AG04450 (cell line): ENCODE data around the gene SYTL2. TPM values are rescaled to one million over a fixed set of nuclear protein-coding genes. Genes with fewer than 3 reads are reported as not detected.

Source experiments
- CTCF ChIA-PET: fragments of 300-600, 350-600 bp; formaldehyde crosslinking; extraction: SDS; loops from one replicate; lab custom pipeline; 2022; ENCODE audit warnings: antibody characterized with exemption, inconsistent platforms; lab: Charles Lee
- POLR2A ChIA-PET: fragments of 350-600 bp; formaldehyde crosslinking; extraction: SDS; loops from one replicate; lab custom pipeline; 2021; ENCODE audit warnings: antibody characterized with exemption, inconsistent platforms; lab: Yijun Ruan, JAX
- DNase-seq: peaks from one replicate; pipeline ENCODE4 v3.0.0-alpha.2; 2011; ENCODE audit warnings: low read depth, low spot score
- H3K27ac ChIP-seq: one replicate; pipeline ENCODE4 v1.5.1; 2012; ENCODE audit warnings: low read depth, low read length, control low read depth
- H3K27me3 ChIP-seq: one replicate; pipeline ENCODE4 v1.6.0; 2012; ENCODE audit warnings: low read length; ENCODE audit not compliant: control insufficient read depth, insufficient read depth
- H3K4me3 ChIP-seq: 2 replicates; pipeline ENCODE4 v1.5.1; 2011; ENCODE audit warnings: mild to moderate bottlenecking, low read depth, low read length, control low read depth
- H3K9me3 ChIP-seq: 2 replicates; pipeline ENCODE4 v1.5.1; 2012; ENCODE audit warnings: low read length; ENCODE audit not compliant: control insufficient read depth, insufficient read depth
- polyA plus RNA-seq: library from polyadenylated mRNA; depleted of rRNA; stranded (reverse); fragments of >200 nt; gene quantifications from 2 replicates; pipeline ENCODE4 v1.2.3, GENCODE V29; 2011; rRNA removed
- TF ChIP-seq, protein P1 (sequence below): IDR thresholded peaks from 2 replicates; pipeline ENCODE4 v1.5.1; 2011; ENCODE audit warnings: low read depth, low read length, control low read depth, inconsistent platforms

SYTL2 gene
- polyA plus RNA-seq, 1 experiment: 169 TPM

- ChIA-PET POLR2A (interaction anchor here (1.1 to 4.4 kb wide), 5 partner anchors 9 to 45 kb away, joined by 3 to 19 read pairs (median 6); partner anchors contain the start of genes CCDC89, CREBZF, DLG2 and TMEM126B), CTCF (interaction anchor here (1.3 kb wide), 1 partner anchor 49 kb away, joined by 4 read pairs; no protein-coding TSS in a partner anchor)
- Histone ChIP-seq H3K9me3 (no peaks in the 10 kb centered on the region), H3K27me3 (peaks cover 8% of the 10 kb centered on the region), H3K27ac (no peak overlapping the region), H3K4me3 (peak overlapping the region; percentile 85)
- TF ChIP-seq, protein P1, sequence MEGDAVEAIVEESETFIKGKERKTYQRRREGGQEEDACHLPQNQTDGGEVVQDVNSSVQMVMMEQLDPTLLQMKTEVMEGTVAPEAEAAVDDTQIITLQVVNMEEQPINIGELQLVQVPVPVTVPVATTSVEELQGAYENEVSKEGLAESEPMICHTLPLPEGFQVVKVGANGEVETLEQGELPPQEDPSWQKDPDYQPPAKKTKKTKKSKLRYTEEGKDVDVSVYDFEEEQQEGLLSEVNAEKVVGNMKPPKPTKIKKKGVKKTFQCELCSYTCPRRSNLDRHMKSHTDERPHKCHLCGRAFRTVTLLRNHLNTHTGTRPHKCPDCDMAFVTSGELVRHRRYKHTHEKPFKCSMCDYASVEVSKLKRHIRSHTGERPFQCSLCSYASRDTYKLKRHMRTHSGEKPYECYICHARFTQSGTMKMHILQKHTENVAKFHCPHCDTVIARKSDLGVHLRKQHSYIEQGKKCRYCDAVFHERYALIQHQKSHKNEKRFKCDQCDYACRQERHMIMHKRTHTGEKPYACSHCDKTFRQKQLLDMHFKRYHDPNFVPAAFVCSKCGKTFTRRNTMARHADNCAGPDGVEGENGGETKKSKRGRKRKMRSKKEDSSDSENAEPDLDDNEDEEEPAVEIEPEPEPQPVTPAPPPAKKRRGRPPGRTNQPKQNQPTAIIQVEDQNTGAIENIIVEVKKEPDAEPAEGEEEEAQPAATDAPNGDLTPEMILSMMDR: no peak
- DNase-seq: no peak
These were observed 163.9 kb downstream of the SYTL2 start for GRCh38 chr11:85647078-85647477.

Other genes with a start within 250 kb of the SYTL2 start
- gene DLG2, start 183.8 kb downstream of the SYTL2 start, polyA plus RNA-seq: 0.68 and 0.72 TPM in 2 replicates
- 59.0 and 86.2 TPM in 2 replicates for gene TMEM126B, start 182.5 kb downstream of the SYTL2 start, polyA plus RNA-seq
- 65.2 and 104 TPM in 2 replicates for gene TMEM126A, start 163.2 kb downstream of the SYTL2 start, polyA plus RNA-seq
- gene CREBZF, start 146.0 kb downstream of the SYTL2 start, polyA plus RNA-seq: 19.3 and 25.0 TPM in 2 replicates
- gene CCDC89, start 124.9 kb downstream of the SYTL2 start, polyA plus RNA-seq: 2.5 and 2.7 TPM in 2 replicates
- not detected in 2 replicates for gene CCDC83, start 44.2 kb upstream of the SYTL2 start, polyA plus RNA-seq